Choroid plexus epithelial cell (primary cell): ENCODE data around the gene VTA1.
"Not testable (repeated sequence)": the region's sequence is repeated elsewhere in the genome, so short reads cannot be mapped to it uniquely, and the experiment has no call there.

Source experiments
- DNase-seq: peaks from one replicate; pipeline ENCODE4 v3.0.0-alpha.2; 2010; ENCODE audit warnings: low read depth
- H3K4me3 ChIP-seq: 2 replicates; pipeline ENCODE4 v1.5.1; 2011; ENCODE audit warnings: low read depth, mild to moderate bottlenecking, control low read depth, low read length, moderate library complexity
- CTCF ChIP-seq: conservative IDR thresholded peaks from 2 replicates; pipeline ENCODE4 v1.5.1; 2011; ENCODE audit warnings: low read depth, mild to moderate bottlenecking, control low read depth, inconsistent platforms, low read length, moderate library complexity

The VTA1 gene

GRCh38 chr6:142121342-142121741 is 25.7 kb upstream of the VTA1 start:
- TF ChIP-seq CTCF = no peak
- DNase-seq = no peak
- no peak overlapping the region for H3K4me3 ChIP-seq

GRCh38 chr6:142130814-142131213 is 16.2 kb upstream of the VTA1 start:
- no peak overlapping the region for H3K4me3 ChIP-seq

GRCh38 chr6:142132625-142133024 is 14.4 kb upstream of the VTA1 start, which contains the start of gene GJE1:
TSS of gene GJE1 (plus strand) at chr6:142132925. CDS start at chr6:142133159, 234 bp downstream.
- TF ChIP-seq CTCF = no peak
- DNase-seq = no peak
- no peak within 1 kb of the TSS for H3K4me3 ChIP-seq

More at GRCh38 chr6:142130814-142131213, 16.2 kb upstream of the VTA1 start:
- no peak for TF ChIP-seq CTCF
- no peak for DNase-seq

GRCh38 chr6:142138876-142139275 is 8.2 kb upstream of the VTA1 start:
- no peak for TF ChIP-seq CTCF
- no peak overlapping the region for H3K4me3 ChIP-seq
- DNase-seq = no peak

GRCh38 chr6:142141531-142141930 is 5.5 kb upstream of the VTA1 start:
- not testable (repeated sequence) for DNase-seq, H3K4me3 ChIP-seq

GRCh38 chr6:142152746-142153145 is 5.7 kb downstream of the VTA1 start:
- DNase-seq = peak; percentile 72
- TF ChIP-seq CTCF = no peak
- no peak overlapping the region for H3K4me3 ChIP-seq

- no peak for DNase-seq
- no peak for TF ChIP-seq CTCF
- no peak overlapping the region for H3K4me3 ChIP-seq
Observed at GRCh38 chr6:142153196-142153595, 6.1 kb downstream of the VTA1 start.

- H3K4me3 ChIP-seq = no peak overlapping the region
- no peak for DNase-seq
- no peak for TF ChIP-seq CTCF
Observed at GRCh38 chr6:142154336-142154735, 7.3 kb downstream of the VTA1 start.
